GM19240 (cell line): Measurements from ENCODE around the gene CCDC148.

ENCODE experiments used
- DNase-seq: peaks from one replicate; pipeline ENCODE4 v3.0.0; 2011; ENCODE audit warnings: low spot score; ENCODE audit not compliant: insufficient read length

CCDC148 gene

GRCh38 chr2:158125756-158126498 is 330.6 kb downstream of the CCDC148 start:
- no peak for DNase-seq

- DNase-seq = no peak
Observed at GRCh38 chr2:158124896-158125295, 331.7 kb downstream of the CCDC148 start.
